GM23248 (cell line): Measurements from ENCODE around the gene ADGRE2. TPM values are rescaled to one million over a fixed set of nuclear protein-coding genes. Genes with fewer than 3 reads are reported as not detected.
"Not testable (repeated sequence)": the region's sequence is repeated elsewhere in the genome, so short reads cannot be mapped to it uniquely, and the experiment has no call there.

Experiments used
- DNase-seq: peaks from one replicate; pipeline ENCODE4 v3.0.0-alpha.2; 2015
- H2AFZ ChIP-seq: fragments of 200-600 bp; sonication (generic); 2 replicates; pipeline ENCODE4 v1.6.1; 2016; ENCODE audit warnings: antibody characterized with exemption
- H3F3A ChIP-seq: fragments of 200-600 bp; sonication (generic); 2 replicates; pipeline ENCODE4 v1.6.1; 2016; ENCODE audit warnings: mild to moderate bottlenecking, antibody characterized with exemption, mixed run types; ENCODE audit not compliant: insufficient read depth
- H3K27ac ChIP-seq: fragments of 200-600 bp; sonication (generic); 2 replicates; pipeline ENCODE4 v1.5.1; 2016; ENCODE audit warnings: mild to moderate bottlenecking
- H3K27me3 ChIP-seq: fragments of 200-600 bp; sonication (generic); replicated peaks from 2 replicates; pipeline ENCODE4 v1.6.1; 2016; ENCODE audit warnings: mild to moderate bottlenecking; ENCODE audit not compliant: insufficient read depth
- H3K36me3 ChIP-seq: fragments of 200-600 bp; sonication (generic); 2 replicates; pipeline ENCODE4 v1.6.1; 2016; ENCODE audit warnings: low read depth, mild to moderate bottlenecking
- H3K4me1 ChIP-seq: fragments of 200-600 bp; sonication (generic); 2 replicates; pipeline ENCODE4 v1.6.1; 2016; ENCODE audit warnings: mild to moderate bottlenecking; ENCODE audit not compliant: insufficient read depth
- H3K4me2 ChIP-seq: fragments of 200-600 bp; sonication (generic); one replicate; pipeline ENCODE4 v1.6.1; 2016; ENCODE audit warnings: mild to moderate bottlenecking; ENCODE audit not compliant: unreplicated experiment
- H3K4me3 ChIP-seq: fragments of 200-600 bp; sonication (generic); 2 replicates; pipeline ENCODE4 v1.5.1; 2016; ENCODE audit warnings: mild to moderate bottlenecking
- H3K79me2 ChIP-seq: fragments of 200-600 bp; sonication (generic); 2 replicates; pipeline ENCODE4 v1.6.1; 2016; ENCODE audit warnings: mild to moderate bottlenecking; ENCODE audit not compliant: insufficient read depth
- H3K9ac ChIP-seq: fragments of 200-600 bp; sonication (generic); 2 replicates; pipeline ENCODE4 v1.6.1; 2016; ENCODE audit warnings: mild to moderate bottlenecking
- H3K9me2 ChIP-seq: fragments of 200-600 bp; sonication (generic); 2 replicates; pipeline ENCODE4 v1.6.1; 2016; ENCODE audit warnings: mixed run types, mild to moderate bottlenecking, moderate library complexity; ENCODE audit not compliant: insufficient read depth
- H3K9me3 ChIP-seq: fragments of 200-600 bp; sonication (generic); one replicate; pipeline ENCODE4 v1.6.1; 2017; ENCODE audit warnings: low read depth
- H4K20me1 ChIP-seq: fragments of 200-600 bp; sonication (generic); 2 replicates; pipeline ENCODE4 v1.6.0; 2016; ENCODE audit not compliant: insufficient read depth
- EZH2 ChIP-seq: fragments of 200-600 bp; sonication (generic); IDR thresholded peaks from 2 replicates; pipeline ENCODE4 v1.6.1; 2018; ENCODE audit warnings: antibody characterized with exemption, mild to moderate bottlenecking; ENCODE audit not compliant: insufficient read depth, poor library complexity, severe bottlenecking
- EZH2phosphoT487 ChIP-seq: fragments of 200-600 bp; sonication (generic); IDR thresholded peaks from 2 replicates; pipeline ENCODE4 v1.6.1; 2018; ENCODE audit warnings: antibody characterized with exemption, moderate library complexity, mild to moderate bottlenecking, low read depth; ENCODE audit not compliant: insufficient read depth
- WGBS, 2 experiments: methylation state at CpG; one replicate each; pipeline ENCODE4 v1.1.6; 2015 to 2017; ENCODE audit warnings: low lambda C conversion rate in 2 of 2, low coverage in 1 of 2; ENCODE audit errors: missing lambda C conversion rate in 2 of 2; 5-methylcytosine and 5-hydroxymethylcytosine counted together
- in situ Hi-C: fragments of 300-500 bp; cut with MboI; formaldehyde crosslinking; loops from 2 replicates; pipeline ENCODE4 v1.15.0; 2020
- polyA plus RNA-seq: library from polyadenylated mRNA; unstranded; fragments of >200 nt; fragmentation: Nextera tagmentation; extraction: Ambion mirVana; gene quantifications from 2 replicates; pipeline ENCODE4 v1.2.1, GENCODE V29; 2016
- total RNA-seq: library from RNA; depleted of rRNA; stranded (reverse); fragments of >200 nt; shearing (Covaris generic); gene quantifications from 2 replicates; pipeline ENCODE4 v1.2.3, GENCODE V29; 2014

The ADGRE2 gene
- total and polyA plus RNA-seq, 2 experiments from 2014 or later = 0.05 TPM; not detected in 1

DNA sequence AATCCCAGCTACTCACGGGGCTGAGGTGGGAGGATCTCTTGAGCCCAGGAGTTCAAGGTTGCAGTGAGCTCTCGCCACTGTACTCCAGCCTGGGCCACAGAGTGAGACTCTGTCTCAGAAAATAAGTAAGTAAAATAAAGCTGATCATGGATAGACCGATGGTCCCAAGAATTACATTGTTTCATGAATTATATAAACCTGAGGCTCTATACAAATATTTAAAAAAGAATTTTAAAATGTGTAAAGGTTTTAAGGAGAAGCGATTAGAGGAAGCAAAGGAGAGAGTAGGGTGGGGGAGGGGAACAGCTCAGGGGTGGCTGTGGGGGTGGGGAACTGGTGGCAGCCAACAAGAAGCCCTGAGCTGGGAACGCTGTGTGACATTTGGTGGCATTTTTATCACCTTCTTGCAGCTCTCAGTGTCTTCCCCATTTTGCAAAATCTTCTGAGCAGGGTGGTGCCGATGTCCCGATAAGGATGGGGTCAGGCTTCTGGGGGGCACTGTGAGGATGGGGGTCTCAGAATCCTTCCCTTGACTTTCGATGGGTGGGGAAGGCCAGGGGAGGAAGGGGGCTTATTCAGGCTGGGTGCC, 5.1 kb upstream of the ADGRE2 start:
- DNase-seq, H3K27ac ChIP-seq, H3K4me1 ChIP-seq, H3K9me2 ChIP-seq, H2AFZ ChIP-seq, H3K9me3 ChIP-seq, H3K27me3 ChIP-seq, H3F3A ChIP-seq, H3K36me3 ChIP-seq, H3K4me2 ChIP-seq, H4K20me1 ChIP-seq, in situ Hi-C loops, H3K4me3 ChIP-seq, H3K79me2 ChIP-seq, H3K9ac ChIP-seq: not testable (repeated sequence)
- 44 to 55% methylated on average over 6 to 8 of the region's 8 CpGs for WGBS, 2 experiments

DNA sequence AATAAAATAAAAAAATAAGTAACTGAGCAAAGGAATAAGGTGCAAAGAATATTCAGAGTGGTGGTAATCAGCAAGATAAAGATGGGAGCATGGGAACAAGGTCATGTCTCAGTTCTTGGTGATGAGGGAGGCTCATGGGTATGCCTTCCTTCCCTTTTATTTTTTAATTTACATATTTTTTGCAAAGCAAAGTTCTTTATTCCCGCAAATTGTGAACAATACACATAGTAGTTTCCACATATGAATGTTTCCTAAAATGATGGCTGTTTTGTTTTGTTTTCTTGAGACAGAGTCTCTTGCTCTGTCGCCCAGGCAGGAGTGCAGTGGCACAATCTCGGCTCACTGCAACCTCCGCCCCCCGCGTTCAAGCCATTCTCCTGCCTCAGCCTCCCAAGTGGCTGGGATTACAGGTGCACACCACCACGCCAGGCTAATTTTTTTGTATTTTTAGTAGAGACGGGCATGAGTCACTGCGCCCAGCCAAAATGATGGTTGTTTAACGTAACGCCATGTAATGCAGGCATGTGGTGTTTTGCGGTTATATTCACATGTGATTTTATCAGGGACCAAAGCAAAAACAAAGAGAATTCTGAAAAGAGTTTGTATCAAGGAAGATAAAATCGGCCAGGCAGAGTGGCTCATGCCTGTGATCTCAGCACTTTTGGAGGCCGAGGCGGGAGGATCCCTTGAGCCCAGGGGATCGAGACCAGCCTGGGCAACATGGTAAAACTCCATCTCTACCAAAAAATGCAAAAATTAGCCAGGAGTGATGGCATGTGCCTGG, 4.5 kb upstream of the ADGRE2 start:
- Histone ChIP-seq H3K9me2 (no peaks in the 10 kb centered on the region), H2AFZ (no peak overlapping the region), H3K4me1 (0 out of 2 replicates have a peak, but pooled peaks cover 3% of the 10 kb centered on the region), H3F3A (no peaks in the 10 kb centered on the region), H4K20me1 (no peaks in the 10 kb centered on the region), H3K27ac (no peak overlapping the region), H3K4me2 (no peak overlapping the region), H3K79me2 (no peaks in the 10 kb centered on the region), H3K36me3 (no peaks in the 10 kb centered on the region), H3K9ac (no peak overlapping the region), H3K4me3 (no peak overlapping the region), H3K9me3 (no peaks in the 10 kb centered on the region), H3K27me3 (no peaks in the 10 kb centered on the region)
- no peak for DNase-seq
- in situ Hi-C loops = no loop called here
- 58 to 60% methylated on average over 16 of the region's 16 CpGs for WGBS, 2 experiments
- TF ChIP-seq EZH2phosphoT487 = no peak
- TF ChIP-seq EZH2 = no peak

DNA sequence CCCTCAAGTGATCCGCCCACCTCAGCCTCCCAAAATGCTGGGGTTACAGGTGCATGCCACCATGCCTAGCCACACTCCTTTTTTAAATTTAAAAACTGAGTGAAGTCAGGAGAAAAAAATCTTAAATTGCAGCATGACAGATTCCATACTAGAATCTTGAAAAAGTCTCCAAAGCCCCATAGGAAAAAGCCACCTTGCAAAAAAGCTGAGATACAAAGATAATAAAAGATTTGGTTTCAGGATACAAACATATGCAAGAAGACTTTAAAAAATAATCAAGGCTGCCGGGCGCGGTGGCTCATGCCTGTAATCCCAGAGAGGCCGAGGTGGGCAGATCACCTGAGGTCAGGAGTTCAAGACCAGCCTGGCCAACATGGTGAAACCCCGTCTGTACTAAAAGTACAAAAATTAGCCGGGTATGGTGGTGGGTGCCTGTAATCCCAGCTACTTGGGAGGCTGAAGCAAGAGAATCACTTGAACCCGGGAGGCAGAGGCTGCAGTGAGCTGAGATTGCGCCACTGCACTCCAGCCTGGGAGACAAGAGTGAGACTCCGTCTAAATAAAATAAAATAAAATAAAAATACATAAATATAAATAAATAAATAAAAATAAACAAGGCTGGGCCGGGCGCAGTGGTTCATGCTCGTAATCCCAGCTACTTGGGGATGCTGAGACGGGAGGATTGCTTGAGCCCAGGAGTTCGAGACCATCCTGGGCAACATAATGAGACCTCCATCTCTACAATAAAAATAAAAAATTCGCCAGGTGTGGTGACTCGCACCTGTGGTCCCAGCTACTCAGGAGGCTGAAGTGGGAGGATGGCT, 3.6 kb upstream of the ADGRE2 start:
- H3K9me3 ChIP-seq, H3K4me3 ChIP-seq, H3K27ac ChIP-seq, H4K20me1 ChIP-seq, H3K36me3 ChIP-seq, in situ Hi-C loops, DNase-seq, H3K9me2 ChIP-seq, H3K79me2 ChIP-seq, H3K9ac ChIP-seq, H3K27me3 ChIP-seq, H3K4me2 ChIP-seq, H3K4me1 ChIP-seq, H2AFZ ChIP-seq, H3F3A ChIP-seq: not testable (repeated sequence)
- 55 to 57% methylated on average over 17 of the region's 17 CpGs for WGBS, 2 experiments

DNA sequence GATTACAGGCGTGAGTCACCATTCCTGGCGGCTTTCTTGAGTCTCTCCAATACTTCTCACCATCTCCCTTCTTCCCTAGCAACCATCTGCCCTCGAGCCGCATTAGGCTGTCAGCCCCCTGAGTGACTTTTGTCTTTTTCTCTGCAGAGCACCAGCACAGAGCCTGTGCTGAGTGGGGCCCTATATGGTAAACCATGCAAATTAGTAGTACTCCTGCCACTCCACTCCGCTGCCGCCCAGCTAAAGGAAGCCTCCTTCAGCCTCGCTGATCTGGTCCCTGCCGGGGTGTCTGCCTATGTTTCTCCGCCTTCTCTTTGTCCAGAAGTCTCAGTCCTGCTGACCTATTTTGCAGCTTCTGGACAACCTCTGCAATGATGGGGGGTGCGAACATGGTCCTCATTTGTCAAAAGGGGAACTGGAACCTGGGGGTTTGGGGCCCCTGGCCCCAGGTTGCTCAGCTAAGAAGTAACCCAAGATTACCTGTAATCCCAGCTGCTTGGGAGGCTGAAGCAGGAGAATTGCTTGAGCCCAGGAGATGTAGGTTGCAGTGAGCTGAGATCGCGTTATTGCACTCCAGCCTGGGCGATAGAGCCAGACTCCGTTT, 2.4 kb upstream of the ADGRE2 start:
- H3K9ac ChIP-seq, H2AFZ ChIP-seq, H3K27me3 ChIP-seq, DNase-seq, H3K79me2 ChIP-seq, in situ Hi-C loops, H3K4me1 ChIP-seq, H3K36me3 ChIP-seq, H3K9me2 ChIP-seq, H3K4me3 ChIP-seq, H3K4me2 ChIP-seq, H3K9me3 ChIP-seq, H3F3A ChIP-seq, H4K20me1 ChIP-seq, H3K27ac ChIP-seq: not testable (repeated sequence)
- 25 to 28% methylated on average over 12 of the region's 14 CpGs for WGBS, 2 experiments
